GM06990 (cell line): ENCODE measurements around the gene CPNE2.

Source experiments
- DNase-seq: peaks from one replicate; pipeline ENCODE4 v3.0.0-alpha.2; 2011; ENCODE audit not compliant: insufficient read length; ENCODE audit errors: extremely low read depth
- H3K27me3 ChIP-seq: replicated peaks from 2 replicates; pipeline ENCODE4 v1.6.0; 2011; ENCODE audit warnings: low read length; ENCODE audit not compliant: control insufficient read depth, insufficient read depth
- H3K36me3 ChIP-seq: 2 replicates; pipeline ENCODE4 v1.5.1; 2011; ENCODE audit warnings: low read length; ENCODE audit not compliant: control insufficient read depth, insufficient read depth
- H3K4me3 ChIP-seq: replicated peaks from 2 replicates; pipeline ENCODE4 v1.5.1; 2011; ENCODE audit warnings: low read depth, mild to moderate bottlenecking, control low read depth, low read length
- TF ChIP-seq, protein P1 (sequence below): IDR thresholded peaks from 2 replicates; pipeline ENCODE4 v1.5.1; 2011; ENCODE audit warnings: low read length, control low read depth, mild to moderate bottlenecking, inconsistent platforms; ENCODE audit not compliant: insufficient read depth, poor library complexity, severe bottlenecking

The CPNE2 gene

DNA sequence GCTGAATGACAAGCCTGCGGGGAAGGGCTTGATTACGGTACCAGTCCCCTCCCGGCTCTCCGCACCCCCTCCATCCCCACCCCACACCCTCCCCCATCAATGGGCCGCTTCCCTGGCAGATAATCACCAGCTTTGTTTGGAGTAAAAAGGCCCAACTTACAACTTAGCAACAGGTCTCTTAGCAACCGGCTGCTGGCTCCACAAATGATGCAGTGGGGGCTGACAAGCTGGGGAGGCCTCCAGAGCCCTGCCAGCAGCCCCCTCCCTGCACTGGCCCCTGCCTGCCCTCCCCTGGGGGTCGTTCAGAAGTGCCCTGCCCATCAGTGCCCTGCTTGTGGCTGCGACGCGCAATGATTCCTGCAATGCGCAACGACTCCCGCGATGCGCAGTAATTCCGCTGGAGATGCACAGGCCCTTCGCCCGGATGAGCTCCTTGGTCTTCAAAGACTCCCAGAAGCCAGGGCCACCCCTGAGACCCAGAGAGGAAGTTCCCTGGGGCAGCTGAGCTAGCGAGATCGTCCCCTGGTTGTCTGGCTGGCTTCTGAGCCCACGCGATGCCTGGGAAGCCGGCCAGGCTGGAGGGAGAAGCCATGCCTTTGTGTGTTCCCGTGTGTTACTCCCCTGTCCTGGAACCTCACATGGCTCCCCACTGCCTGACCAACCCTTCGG, 23.3 kb downstream of the CPNE2 start:
- TF ChIP-seq, protein P1, sequence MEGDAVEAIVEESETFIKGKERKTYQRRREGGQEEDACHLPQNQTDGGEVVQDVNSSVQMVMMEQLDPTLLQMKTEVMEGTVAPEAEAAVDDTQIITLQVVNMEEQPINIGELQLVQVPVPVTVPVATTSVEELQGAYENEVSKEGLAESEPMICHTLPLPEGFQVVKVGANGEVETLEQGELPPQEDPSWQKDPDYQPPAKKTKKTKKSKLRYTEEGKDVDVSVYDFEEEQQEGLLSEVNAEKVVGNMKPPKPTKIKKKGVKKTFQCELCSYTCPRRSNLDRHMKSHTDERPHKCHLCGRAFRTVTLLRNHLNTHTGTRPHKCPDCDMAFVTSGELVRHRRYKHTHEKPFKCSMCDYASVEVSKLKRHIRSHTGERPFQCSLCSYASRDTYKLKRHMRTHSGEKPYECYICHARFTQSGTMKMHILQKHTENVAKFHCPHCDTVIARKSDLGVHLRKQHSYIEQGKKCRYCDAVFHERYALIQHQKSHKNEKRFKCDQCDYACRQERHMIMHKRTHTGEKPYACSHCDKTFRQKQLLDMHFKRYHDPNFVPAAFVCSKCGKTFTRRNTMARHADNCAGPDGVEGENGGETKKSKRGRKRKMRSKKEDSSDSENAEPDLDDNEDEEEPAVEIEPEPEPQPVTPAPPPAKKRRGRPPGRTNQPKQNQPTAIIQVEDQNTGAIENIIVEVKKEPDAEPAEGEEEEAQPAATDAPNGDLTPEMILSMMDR, result no peak
- Histone ChIP-seq H3K27me3 (no peaks in the 10 kb centered on the region), H3K36me3 (no peaks in the 10 kb centered on the region), H3K4me3 (no peak overlapping the region)
- DNase-seq, result no peak

DNA sequence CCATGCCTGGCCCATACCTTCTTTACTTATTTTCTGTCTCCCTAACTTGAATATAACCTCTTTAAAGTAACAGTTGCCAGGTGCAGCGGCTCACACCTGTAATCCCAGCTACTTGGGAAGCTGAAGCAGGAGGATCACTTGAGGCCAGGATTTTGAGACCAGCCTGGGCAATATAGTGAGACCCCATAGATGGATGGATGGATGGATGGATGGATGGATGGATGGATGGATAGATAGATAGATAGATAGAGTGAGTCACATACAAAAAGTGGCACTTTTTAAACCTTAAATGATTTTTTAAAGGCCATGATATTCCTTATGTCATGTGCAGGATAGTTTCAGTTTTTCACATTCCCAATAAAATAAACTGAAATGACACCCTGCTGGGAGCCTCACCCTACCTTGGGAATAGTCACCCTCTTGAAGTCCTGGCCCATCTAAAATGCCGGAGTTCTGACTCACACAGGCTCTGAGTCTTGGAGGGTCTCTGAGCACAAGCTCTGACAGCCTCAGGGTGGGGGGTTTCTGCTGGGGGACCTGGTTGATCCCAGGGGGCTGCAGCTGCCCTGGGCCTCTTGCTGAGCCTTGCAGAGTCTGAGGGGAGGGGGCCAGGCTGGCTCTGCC, 26.2 kb downstream of the CPNE2 start:
- Histone ChIP-seq H3K4me3 (no peak overlapping the region), H3K27me3 (no peaks in the 10 kb centered on the region), H3K36me3 (no peaks in the 10 kb centered on the region)
- TF ChIP-seq, protein P1, result no peak
- DNase-seq, result no peak

- no peak for DNase-seq
- Histone ChIP-seq H3K4me3 (no peak overlapping the region), H3K27me3 (no peaks in the 10 kb centered on the region), H3K36me3 (no peaks in the 10 kb centered on the region)
- TF ChIP-seq, protein P1, result no peak
Observed at GRCh38 chr16:57123216-57123973, 31.0 kb downstream of the CPNE2 start.

GRCh38 chr16:57123974-57124674, 31.7 kb downstream of the CPNE2 start:
- TF ChIP-seq, protein P1, result no peak
- Histone ChIP-seq H3K4me3 (no peak overlapping the region), H3K27me3 (no peaks in the 10 kb centered on the region), H3K36me3 (no peaks in the 10 kb centered on the region)
- no peak for DNase-seq

- TF ChIP-seq, protein P1, result no peak
- Histone ChIP-seq H3K27me3 (no peaks in the 10 kb centered on the region), H3K4me3 (no peak overlapping the region), H3K36me3 (no peaks in the 10 kb centered on the region)
- DNase-seq, result no peak
Observed at GRCh38 chr16:57125376-57125775, 33.0 kb downstream of the CPNE2 start.
